Effector memory CD8-positive, alpha-beta T cell (primary cell): ENCODE measurements around the gene DEFB113.
"Not testable (repeated sequence)": the region's sequence is repeated elsewhere in the genome, so short reads cannot be mapped to it uniquely, and the experiment has no call there.

ENCODE experiments used
- ATAC-seq: fragments of 150-1000 bp; cut with Tn5 transposase; replicated peaks from 2 replicates; pipeline ENCODE4 v1.10.0; 2021; ENCODE audit warnings: mild to moderate bottlenecking, moderate library complexity
- DNase-seq, 3 experiments: peaks; one replicate each; pipeline ENCODE4 v3.0.0; 2021
- H3K27ac Mint-ChIP-seq, 2 donors: one replicate each; pipeline ENCODE4 v1.8.0; 2022; ENCODE audit warnings: mild to moderate bottlenecking in 2 of 2, mixed read lengths in 2 of 2, moderate library complexity in 2 of 2
- H3K27me3 Mint-ChIP-seq, 2 donors: one replicate each; pipeline ENCODE4 v1.8.0; 2022; ENCODE audit warnings: mixed read lengths in 2 of 2
- H3K36me3 Mint-ChIP-seq: one replicate; pipeline ENCODE4 v1.8.0; 2022; ENCODE audit warnings: mild to moderate bottlenecking, moderate library complexity, mixed read lengths; ENCODE audit not compliant: insufficient read depth
- H3K4me1 Mint-ChIP-seq, 2 donors: one replicate each; pipeline ENCODE4 v1.8.0; 2022; ENCODE audit warnings: low read depth in 2 of 2, mixed read lengths in 2 of 2
- H3K4me3 Mint-ChIP-seq, 2 donors: one replicate each; pipeline ENCODE4 v1.8.0; 2022; ENCODE audit warnings: mild to moderate bottlenecking in 2 of 2, mixed read lengths in 2 of 2, moderate library complexity in 2 of 2
- H3K9me3 Mint-ChIP-seq, 2 donors: one replicate each; pipeline ENCODE4 v1.8.0; 2022; ENCODE audit warnings: mixed read lengths in 2 of 2

Gene DEFB113

DNA sequence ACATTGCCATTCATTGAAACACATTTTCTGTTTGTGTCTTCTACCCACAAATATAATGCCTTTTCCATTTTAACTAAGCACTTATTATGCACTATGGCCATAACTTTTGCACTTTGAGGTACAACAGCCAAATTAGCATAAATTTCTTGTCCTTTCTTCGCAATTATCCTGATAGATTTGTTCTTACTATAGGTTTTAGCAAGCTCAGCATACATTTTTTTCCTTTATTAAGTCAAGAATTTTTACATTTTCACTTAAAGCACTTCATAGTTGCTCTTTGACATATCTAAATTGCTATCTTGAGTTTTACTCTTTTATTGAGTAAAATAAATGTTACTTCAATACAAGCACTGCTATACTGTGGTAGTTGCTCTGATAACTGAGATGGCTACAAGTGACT is 11.2 kb downstream of the DEFB113 start:
- DNase-seq (no peak), ATAC-seq (no peak)
- H3K36me3 Mint-ChIP-seq: no peaks in the 10 kb centered on the region
- H3K4me3 Mint-ChIP-seq: no peak overlapping the region
- H3K4me1 Mint-ChIP-seq: no peaks in the 10 kb centered on the region
- peaks cover 7 to 14% of the 10 kb centered on the region in 2 donors for H3K9me3 Mint-ChIP-seq
- H3K27ac Mint-ChIP-seq: no peak overlapping the region
- H3K27me3 Mint-ChIP-seq: no peaks in the 10 kb centered on the region

DNA sequence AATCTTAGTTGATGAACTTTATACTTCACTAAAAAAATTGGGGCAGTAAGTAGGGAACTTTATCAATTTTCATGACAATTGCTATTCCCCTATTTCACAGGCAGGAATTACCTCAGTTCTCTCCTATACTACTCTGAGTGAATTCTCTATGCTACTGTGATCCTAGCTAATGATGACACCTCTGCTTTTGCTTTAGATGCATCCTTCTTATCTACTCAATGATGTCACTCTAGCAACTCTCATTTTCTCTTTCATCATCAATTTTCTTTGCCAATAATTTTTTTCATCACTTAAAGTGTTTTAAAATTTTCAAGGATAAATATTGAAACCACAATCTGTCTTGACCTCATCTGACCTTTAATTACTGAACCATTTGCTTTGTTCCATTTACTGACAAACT is 13.6 kb downstream of the DEFB113 start:
- H3K4me1 Mint-ChIP-seq: no peaks in the 10 kb centered on the region
- no peak overlapping the region for H3K27ac Mint-ChIP-seq
- DNase-seq (no peak), ATAC-seq (no peak)
- no peaks in the 10 kb centered on the region for H3K36me3 Mint-ChIP-seq
- H3K9me3 Mint-ChIP-seq: peaks cover 5 to 14% of the 10 kb centered on the region in 2 donors
- H3K27me3 Mint-ChIP-seq: no peaks in the 10 kb centered on the region
- H3K4me3 Mint-ChIP-seq: no peak overlapping the region

GRCh38 chr6:49951926-49952325 is 17.5 kb downstream of the DEFB113 start:
- Mint-ChIP-seq H3K4me1 (no peaks in the 10 kb centered on the region), H3K27ac (no peak overlapping the region), H3K9me3 (peaks cover 2 to 14% of the 10 kb centered on the region in 2 donors), H3K4me3 (no peak overlapping the region), H3K27me3 (no peaks in the 10 kb centered on the region), H3K36me3 (no peaks in the 10 kb centered on the region)
- no peak for DNase-seq
- ATAC-seq: no peak

DNA sequence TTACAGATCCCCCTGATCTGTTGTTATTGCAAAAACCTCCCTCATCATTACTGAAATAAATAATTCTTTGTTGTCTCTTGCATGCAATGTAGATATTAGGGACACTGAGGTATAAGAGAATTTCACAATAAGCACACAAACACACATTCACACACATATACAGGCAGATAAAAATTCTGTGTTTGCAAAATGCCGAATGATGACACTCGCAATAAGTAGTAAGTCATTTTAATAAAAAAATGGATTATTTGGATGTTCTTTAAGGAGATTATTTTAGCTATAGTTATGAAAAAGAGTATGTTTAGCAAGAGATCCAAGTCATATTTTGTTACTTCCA is 19.0 kb downstream of the DEFB113 start:
- ATAC-seq: no peak
- Mint-ChIP-seq H3K4me1 (no peaks in the 10 kb centered on the region), H3K36me3 (no peaks in the 10 kb centered on the region), H3K4me3 (no peak overlapping the region), H3K27ac (no peak overlapping the region), H3K27me3 (no peaks in the 10 kb centered on the region), H3K9me3 (peaks cover 2 to 13% of the 10 kb centered on the region in 2 donors)
- no peak for DNase-seq

DNA sequence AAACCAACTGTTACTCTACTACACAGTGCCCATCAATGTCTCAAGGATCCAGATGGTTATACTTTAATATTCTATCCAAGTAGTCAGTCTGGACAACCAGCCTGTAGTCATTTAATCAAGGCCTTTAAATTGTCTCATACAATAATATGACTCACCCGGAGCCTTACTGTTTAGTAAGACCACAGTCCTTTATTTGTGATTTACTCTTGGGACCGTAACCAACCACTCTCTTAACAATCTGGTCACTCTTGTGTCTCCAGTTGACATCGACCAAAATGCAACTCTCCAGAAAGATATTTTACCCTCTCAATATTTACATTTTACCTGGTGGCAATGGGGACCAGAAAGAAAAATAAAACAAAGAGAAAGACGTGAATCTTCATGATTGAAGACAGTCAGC is 20.4 kb downstream of the DEFB113 start:
- no peak overlapping the region for H3K27ac Mint-ChIP-seq
- H3K4me3 Mint-ChIP-seq: no peak overlapping the region
- peaks cover under 1 to 6% of the 10 kb centered on the region in 2 donors for H3K9me3 Mint-ChIP-seq
- H3K4me1 Mint-ChIP-seq: no peaks in the 10 kb centered on the region
- H3K27me3 Mint-ChIP-seq: no peaks in the 10 kb centered on the region
- DNase-seq: no peak
- ATAC-seq: no peak
- no peaks in the 10 kb centered on the region for H3K36me3 Mint-ChIP-seq

- H3K9me3 Mint-ChIP-seq: peaks cover 0 to 6% of the 10 kb centered on the region in 2 donors
- ATAC-seq (no peak), DNase-seq (no peak)
- no peak overlapping the region for H3K4me3 Mint-ChIP-seq
- H3K27ac Mint-ChIP-seq: no peak overlapping the region
- H3K27me3 Mint-ChIP-seq: no peaks in the 10 kb centered on the region
- no peaks in the 10 kb centered on the region for H3K4me1 Mint-ChIP-seq
- H3K36me3 Mint-ChIP-seq: no peaks in the 10 kb centered on the region
Observed at GRCh38 chr6:49946835-49947234, 22.6 kb downstream of the DEFB113 start.

DNA sequence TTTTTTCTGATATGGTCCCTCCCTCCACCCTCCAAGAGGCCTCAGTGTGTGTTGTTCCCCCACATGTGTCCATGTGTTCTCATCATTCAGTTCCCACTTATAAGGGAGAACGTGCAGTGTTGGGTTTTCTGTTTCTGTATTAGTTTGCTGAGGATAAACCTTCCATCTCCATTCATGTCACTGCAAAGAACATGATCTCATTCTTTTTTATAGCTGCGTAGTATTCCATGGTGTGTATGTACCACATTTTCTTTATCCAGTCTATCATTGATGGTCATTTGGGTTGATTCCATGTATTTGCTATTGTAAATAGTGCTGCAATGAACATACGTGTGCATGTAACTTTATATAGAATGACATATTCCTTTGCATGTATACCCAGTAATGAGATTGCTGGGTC is 25.4 kb downstream of the DEFB113 start:
- not testable (repeated sequence) for H3K4me1 Mint-ChIP-seq, H3K27ac Mint-ChIP-seq, H3K4me3 Mint-ChIP-seq, DNase-seq, ATAC-seq, H3K36me3 Mint-ChIP-seq, H3K9me3 Mint-ChIP-seq, H3K27me3 Mint-ChIP-seq

- DNase-seq: no peak
- Mint-ChIP-seq H3K4me3 (no peak overlapping the region), H3K9me3 (peaks cover 3 to 6% of the 10 kb centered on the region in 2 donors), H3K36me3 (no peaks in the 10 kb centered on the region), H3K27ac (no peak overlapping the region), H3K4me1 (no peaks in the 10 kb centered on the region), H3K27me3 (no peaks in the 10 kb centered on the region)
- no peak for ATAC-seq
Observed at GRCh38 chr6:49939993-49940498, 29.4 kb downstream of the DEFB113 start.

- peaks cover 5 to 6% of the 10 kb centered on the region in 2 donors for H3K9me3 Mint-ChIP-seq
Observed at GRCh38 chr6:49937811-49938210, 31.6 kb downstream of the DEFB113 start.

DNA sequence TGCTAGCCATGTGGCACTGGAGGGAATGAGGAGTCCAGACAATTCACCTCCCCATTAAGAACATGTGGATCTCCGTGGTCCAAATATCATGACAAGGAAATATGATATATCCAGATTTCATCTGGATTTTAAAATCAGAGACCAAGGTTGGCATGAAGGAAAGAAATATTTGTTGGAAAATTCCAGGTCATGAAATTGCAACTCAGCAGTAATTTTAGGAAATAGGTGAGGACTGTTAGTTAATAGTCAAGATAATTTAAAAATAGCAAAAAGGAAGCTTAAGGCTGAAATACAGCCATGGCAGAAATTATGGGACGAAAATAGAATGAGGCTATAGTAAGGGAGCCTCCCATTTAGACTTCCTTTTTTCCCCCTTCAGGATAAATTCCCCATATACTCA is 32.4 kb downstream of the DEFB113 start:
- no peak overlapping the region for H3K27ac Mint-ChIP-seq
- ATAC-seq (no peak), DNase-seq (no peak)
- no peak overlapping the region for H3K4me3 Mint-ChIP-seq
- H3K4me1 Mint-ChIP-seq: no peaks in the 10 kb centered on the region
- peaks cover 5 to 6% of the 10 kb centered on the region in 2 donors for H3K9me3 Mint-ChIP-seq
- H3K27me3 Mint-ChIP-seq: no peaks in the 10 kb centered on the region
- no peaks in the 10 kb centered on the region for H3K36me3 Mint-ChIP-seq

More at GRCh38 chr6:49937811-49938210, 31.6 kb downstream of the DEFB113 start:
- Mint-ChIP-seq H3K27me3 (no peaks in the 10 kb centered on the region), H3K4me1 (no peaks in the 10 kb centered on the region), H3K36me3 (no peaks in the 10 kb centered on the region), H3K4me3 (no peak overlapping the region), H3K27ac (no peak overlapping the region)
- ATAC-seq (no peak), DNase-seq (no peak)

DNA sequence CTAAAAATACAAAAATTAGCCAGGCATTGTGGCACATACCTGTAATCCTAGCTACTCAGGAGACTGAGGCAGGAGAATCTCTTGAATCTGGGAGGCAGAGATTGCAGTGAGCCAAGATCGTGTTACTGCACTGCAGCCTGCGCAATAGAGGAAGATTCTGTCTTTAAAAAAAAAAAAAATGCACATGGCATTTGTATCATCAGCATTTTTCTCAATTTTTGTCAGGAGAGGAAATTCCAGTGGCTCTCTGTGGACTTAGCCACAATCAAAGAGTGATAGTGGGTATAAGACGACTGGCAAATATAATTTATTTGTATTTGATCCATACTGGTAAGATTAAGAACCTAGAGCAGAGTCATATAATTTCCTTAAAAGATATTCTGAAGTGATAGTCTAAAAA is 34.0 kb downstream of the DEFB113 start:
- Mint-ChIP-seq H3K27me3 (no peaks in the 10 kb centered on the region), H3K9me3 (peaks cover 7 to 13% of the 10 kb centered on the region in 2 donors), H3K4me3 (no peak overlapping the region), H3K36me3 (no peaks in the 10 kb centered on the region), H3K27ac (no peak overlapping the region), H3K4me1 (no peaks in the 10 kb centered on the region)
- no peak for DNase-seq
- no peak for ATAC-seq

- Mint-ChIP-seq H3K27me3 (no peaks in the 10 kb centered on the region), H3K4me3 (no peak overlapping the region), H3K4me1 (no peaks in the 10 kb centered on the region), H3K36me3 (no peaks in the 10 kb centered on the region), H3K9me3 (peaks cover 7 to 19% of the 10 kb centered on the region in 2 donors), H3K27ac (no peak overlapping the region)
- no peak for ATAC-seq
- DNase-seq: no peak
Observed at GRCh38 chr6:49934770-49935169, 34.7 kb downstream of the DEFB113 start.

- Mint-ChIP-seq H3K4me3 (no peak overlapping the region), H3K27me3 (no peaks in the 10 kb centered on the region), H3K9me3 (peaks cover 7 to 19% of the 10 kb centered on the region in 2 donors), H3K27ac (no peak overlapping the region), H3K36me3 (no peaks in the 10 kb centered on the region), H3K4me1 (no peaks in the 10 kb centered on the region)
- no peak for DNase-seq
- no peak for ATAC-seq
Observed at GRCh38 chr6:49933526-49933925, 35.9 kb downstream of the DEFB113 start.

DNA sequence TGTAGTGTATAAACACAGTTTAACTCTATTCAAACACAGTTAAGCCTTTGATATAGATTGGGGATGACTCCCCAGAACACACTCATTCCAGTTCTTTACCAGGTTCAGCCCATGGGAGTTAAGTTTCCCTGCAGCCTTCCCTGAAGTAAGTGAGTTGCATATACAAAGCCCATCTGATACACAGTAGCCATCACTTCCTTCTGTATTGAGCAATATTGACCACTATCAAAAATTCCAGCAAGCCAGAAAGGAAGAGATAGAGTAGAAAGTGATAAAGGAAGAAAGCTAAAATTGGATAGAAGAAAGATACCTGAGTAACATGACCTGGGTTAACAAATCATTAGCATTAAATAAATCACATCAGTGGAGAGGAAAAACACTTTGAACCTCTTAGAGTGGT is 40.1 kb downstream of the DEFB113 start:
- no peak for ATAC-seq
- no peaks in the 10 kb centered on the region for H3K27me3 Mint-ChIP-seq
- no peaks in the 10 kb centered on the region for H3K36me3 Mint-ChIP-seq
- H3K9me3 Mint-ChIP-seq: peaks cover 9 to 19% of the 10 kb centered on the region in 2 donors
- no peak overlapping the region for H3K4me3 Mint-ChIP-seq
- DNase-seq: no peak
- no peaks in the 10 kb centered on the region for H3K4me1 Mint-ChIP-seq
- no peak overlapping the region for H3K27ac Mint-ChIP-seq

GRCh38 chr6:49923826-49924225 is 45.6 kb downstream of the DEFB113 start:
- DNase-seq: no peak
- Mint-ChIP-seq H3K27me3 (no peaks in the 10 kb centered on the region), H3K9me3 (peaks cover 5 to 13% of the 10 kb centered on the region in 2 donors), H3K27ac (no peak overlapping the region), H3K36me3 (no peaks in the 10 kb centered on the region), H3K4me1 (no peaks in the 10 kb centered on the region), H3K4me3 (no peak overlapping the region)
- ATAC-seq: no peak
